DOHH2 (cell line): Measurements from ENCODE around the gene GGACT.
"Not testable (repeated sequence)": the region's sequence is repeated elsewhere in the genome, so short reads cannot be mapped to it uniquely, and the experiment has no call there.

ENCODE experiments used
- H3F3A ChIP-seq: fragments of 200-600 bp; sonication (generic), shearing (Covaris generic); 2 replicates; pipeline ENCODE4 v1.6.0; 2016; ENCODE audit warnings: antibody characterized with exemption, mild to moderate bottlenecking; ENCODE audit not compliant: control insufficient read depth, insufficient read depth
- H3K27ac ChIP-seq: fragments of 200-600 bp; sonication (generic); 2 replicates; pipeline ENCODE4 v1.5.1; 2014; ENCODE audit warnings: low read depth, mild to moderate bottlenecking, low read length, moderate library complexity
- H3K27me3 ChIP-seq: fragments of 200-600 bp; sonication (generic); 2 replicates; pipeline ENCODE4 v1.6.1; 2014; ENCODE audit warnings: mild to moderate bottlenecking, low read length, mixed read lengths; ENCODE audit not compliant: control insufficient read depth
- H3K36me3 ChIP-seq: fragments of 200-600 bp; sonication (generic); 2 replicates; pipeline ENCODE4 v1.6.1; 2014; ENCODE audit warnings: mild to moderate bottlenecking, low read length, moderate library complexity, mixed read lengths; ENCODE audit not compliant: control insufficient read depth
- H3K4me1 ChIP-seq: fragments of 200-600 bp; sonication (generic); 2 replicates; pipeline ENCODE4 v1.6.1; 2014; ENCODE audit warnings: mild to moderate bottlenecking, low read length, mixed read lengths; ENCODE audit not compliant: control insufficient read depth
- H3K4me2 ChIP-seq: fragments of 200-600 bp; sonication (generic); 2 replicates; pipeline ENCODE4 v1.6.0; 2014; ENCODE audit warnings: mild to moderate bottlenecking, low read length, moderate library complexity
- H3K4me3 ChIP-seq: fragments of 200-600 bp; sonication (generic); 2 replicates; pipeline ENCODE4 v1.5.1; 2014; ENCODE audit warnings: mild to moderate bottlenecking, low read length, mixed read lengths
- H3K79me2 ChIP-seq: fragments of 200-600 bp; sonication (generic); 2 replicates; pipeline ENCODE4 v1.6.1; 2014; ENCODE audit warnings: mild to moderate bottlenecking, low read length, mixed read lengths; ENCODE audit not compliant: control insufficient read depth
- H3K9me2 ChIP-seq: fragments of 200-600 bp; sonication (generic); replicated peaks from 2 replicates; pipeline ENCODE4 v1.6.1; 2014; ENCODE audit warnings: mild to moderate bottlenecking, low read length, mixed read lengths; ENCODE audit not compliant: control insufficient read depth
- H3K9me3 ChIP-seq: fragments of 200-600 bp; sonication (generic); 2 replicates; pipeline ENCODE4 v1.6.1; 2014; ENCODE audit warnings: antibody characterized with exemption, low read length, mixed read lengths; ENCODE audit not compliant: control insufficient read depth, insufficient read depth
- H4K20me1 ChIP-seq: fragments of 200-600 bp; sonication (generic); 2 replicates; pipeline ENCODE4 v1.6.0; 2014; ENCODE audit warnings: low read depth, mild to moderate bottlenecking, antibody characterized with exemption, low read length, moderate library complexity; ENCODE audit not compliant: control insufficient read depth, insufficient read depth
- EZH2phosphoT487 ChIP-seq: fragments of 200-600 bp; sonication (generic); IDR thresholded peaks from 2 replicates; pipeline ENCODE4 v1.6.1; 2017; ENCODE audit warnings: borderline replicate concordance, mild to moderate bottlenecking, antibody characterized with exemption, low read length, moderate library complexity, mixed read lengths
- TF ChIP-seq, protein P1 (sequence below): fragments of 200-600 bp; sonication (generic); IDR thresholded peaks from one replicate; pipeline ENCODE4 v1.5.1; 2014; ENCODE audit warnings: antibody characterized with exemption, mild to moderate bottlenecking, low read depth, low read length; ENCODE audit not compliant: poor library complexity, severe bottlenecking

Gene GGACT

DNA sequence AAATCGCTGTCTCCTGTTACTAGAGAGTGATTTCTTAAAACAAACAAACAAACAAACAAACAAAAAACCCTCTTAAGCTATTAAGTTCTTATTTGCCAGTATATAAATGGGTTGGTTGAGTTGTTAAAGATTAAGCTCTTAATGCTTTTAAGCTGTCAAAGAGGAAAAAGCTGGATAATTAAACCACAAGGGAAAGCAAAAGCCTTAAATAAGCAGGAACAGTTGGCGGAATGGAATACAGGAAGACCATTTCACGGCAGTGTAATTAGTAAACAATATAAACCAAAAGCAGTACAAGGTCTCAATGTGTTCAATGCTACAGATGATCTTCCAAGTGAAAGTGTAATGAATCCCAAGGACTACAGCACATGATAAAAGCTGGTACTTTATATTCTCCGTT is 32.2 kb upstream of the GGACT start:
- H3K79me2 ChIP-seq = no peaks in the 10 kb centered on the region

DNA sequence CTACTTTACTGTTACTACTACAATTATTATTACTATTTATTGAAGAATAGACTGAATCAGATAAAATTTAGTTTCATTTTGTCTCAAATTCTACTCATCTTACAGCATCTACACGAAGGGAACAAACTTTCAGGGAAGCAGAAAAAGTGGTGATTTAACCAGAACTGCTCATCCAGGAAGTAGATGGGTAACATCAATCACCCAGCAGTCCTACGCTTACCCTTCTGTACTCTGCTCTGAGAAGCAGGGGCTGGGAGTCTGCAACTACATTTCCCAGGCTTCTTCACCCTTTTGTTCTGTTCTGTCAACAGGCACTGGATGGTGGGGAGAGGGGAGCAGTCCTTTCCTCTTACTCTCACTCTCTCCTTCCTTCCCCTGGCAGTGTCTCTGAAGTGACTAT is 31.4 kb upstream of the GGACT start:
- H3K27ac ChIP-seq = no peak overlapping the region
- H4K20me1 ChIP-seq = no peaks in the 10 kb centered on the region
- H3K79me2 ChIP-seq = no peaks in the 10 kb centered on the region
- TF ChIP-seq, protein P1, sequence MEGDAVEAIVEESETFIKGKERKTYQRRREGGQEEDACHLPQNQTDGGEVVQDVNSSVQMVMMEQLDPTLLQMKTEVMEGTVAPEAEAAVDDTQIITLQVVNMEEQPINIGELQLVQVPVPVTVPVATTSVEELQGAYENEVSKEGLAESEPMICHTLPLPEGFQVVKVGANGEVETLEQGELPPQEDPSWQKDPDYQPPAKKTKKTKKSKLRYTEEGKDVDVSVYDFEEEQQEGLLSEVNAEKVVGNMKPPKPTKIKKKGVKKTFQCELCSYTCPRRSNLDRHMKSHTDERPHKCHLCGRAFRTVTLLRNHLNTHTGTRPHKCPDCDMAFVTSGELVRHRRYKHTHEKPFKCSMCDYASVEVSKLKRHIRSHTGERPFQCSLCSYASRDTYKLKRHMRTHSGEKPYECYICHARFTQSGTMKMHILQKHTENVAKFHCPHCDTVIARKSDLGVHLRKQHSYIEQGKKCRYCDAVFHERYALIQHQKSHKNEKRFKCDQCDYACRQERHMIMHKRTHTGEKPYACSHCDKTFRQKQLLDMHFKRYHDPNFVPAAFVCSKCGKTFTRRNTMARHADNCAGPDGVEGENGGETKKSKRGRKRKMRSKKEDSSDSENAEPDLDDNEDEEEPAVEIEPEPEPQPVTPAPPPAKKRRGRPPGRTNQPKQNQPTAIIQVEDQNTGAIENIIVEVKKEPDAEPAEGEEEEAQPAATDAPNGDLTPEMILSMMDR = no peak
- no peak for TF ChIP-seq EZH2phosphoT487
- H3K9me3 ChIP-seq = no peaks in the 10 kb centered on the region
- H3K36me3 ChIP-seq = peaks cover 20% of the 10 kb centered on the region
- no peaks in the 10 kb centered on the region for H3K27me3 ChIP-seq
- H3K4me1 ChIP-seq = no peaks in the 10 kb centered on the region
- no peaks in the 10 kb centered on the region for H3F3A ChIP-seq
- H3K4me3 ChIP-seq = no peak overlapping the region
- H3K4me2 ChIP-seq = no peak overlapping the region
- no peaks in the 10 kb centered on the region for H3K9me2 ChIP-seq

More for the DNA sequence above, 32.2 kb upstream of the GGACT start:
- peaks cover 28% of the 10 kb centered on the region for H3K36me3 ChIP-seq
- no peaks in the 10 kb centered on the region for H3F3A ChIP-seq
- H3K27me3 ChIP-seq = no peaks in the 10 kb centered on the region
- no peak overlapping the region for H3K27ac ChIP-seq
- H3K9me2 ChIP-seq = no peaks in the 10 kb centered on the region
- H3K9me3 ChIP-seq = no peaks in the 10 kb centered on the region
- no peaks in the 10 kb centered on the region for H4K20me1 ChIP-seq
- no peak overlapping the region for H3K4me3 ChIP-seq
- no peaks in the 10 kb centered on the region for H3K4me1 ChIP-seq
- H3K4me2 ChIP-seq = no peak overlapping the region
- no peak for TF ChIP-seq EZH2phosphoT487
- TF ChIP-seq, protein P1 = no peak

DNA sequence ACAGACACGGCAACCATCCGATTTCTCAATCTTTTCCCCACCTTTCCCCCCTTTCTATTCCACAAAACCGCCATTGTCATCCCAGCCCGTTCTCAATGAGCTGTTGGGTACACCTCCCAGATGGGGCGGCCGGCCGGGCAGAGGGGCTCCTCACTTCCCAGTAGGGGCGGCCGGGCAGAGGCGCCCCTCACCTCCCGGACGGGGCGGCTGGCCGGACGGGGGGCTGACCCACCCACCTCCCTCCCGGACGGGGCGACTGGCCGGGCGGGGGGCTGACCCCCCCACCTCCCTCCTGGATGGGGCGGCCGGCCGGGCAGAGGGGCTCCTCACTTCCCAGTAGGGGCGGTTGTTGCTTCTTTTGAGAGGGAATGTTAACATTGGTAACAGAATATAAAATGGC is 30.3 kb upstream of the GGACT start:
- H3K27me3 ChIP-seq, H3K4me1 ChIP-seq, H3K4me2 ChIP-seq, H4K20me1 ChIP-seq, H3K27ac ChIP-seq, H3F3A ChIP-seq, H3K9me2 ChIP-seq, H3K9me3 ChIP-seq, H3K4me3 ChIP-seq, H3K79me2 ChIP-seq: not testable (repeated sequence)
- peaks cover 12% of the 10 kb centered on the region for H3K36me3 ChIP-seq

DNA sequence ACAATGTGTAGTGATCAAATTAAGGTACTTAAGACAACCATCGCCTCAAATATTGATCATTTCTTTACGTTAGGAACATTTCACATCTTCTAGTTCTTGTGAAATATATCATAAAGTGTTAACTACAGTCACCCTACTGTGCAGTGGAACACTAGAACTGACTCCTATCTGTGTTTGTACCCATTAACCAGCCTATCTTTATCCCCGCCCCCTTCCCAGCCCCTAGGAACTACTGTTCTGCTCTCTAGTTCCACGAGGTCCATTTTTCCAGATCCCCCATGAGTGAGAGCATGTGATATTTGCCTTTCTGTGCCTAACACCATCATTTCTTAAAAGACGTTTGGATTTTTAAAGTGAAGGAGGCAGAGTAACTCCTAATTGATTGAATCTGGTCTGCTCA is 24.4 kb upstream of the GGACT start:
- Histone ChIP-seq H4K20me1 (no peaks in the 10 kb centered on the region), H3K4me1 (peaks cover 19% of the 10 kb centered on the region), H3K9me2 (no peaks in the 10 kb centered on the region), H3K4me2 (no peak overlapping the region), H3K27me3 (no peaks in the 10 kb centered on the region), H3F3A (0 out of 2 replicates have a peak, but pooled peaks cover 5% of the 10 kb centered on the region), H3K9me3 (no peaks in the 10 kb centered on the region), H3K36me3 (peaks cover 7% of the 10 kb centered on the region; the same call in 1 of the 2 replicates), H3K4me3 (no peak overlapping the region), H3K27ac (no peak overlapping the region), H3K79me2 (no peaks in the 10 kb centered on the region)
- TF ChIP-seq, protein P1 = no peak
- TF ChIP-seq EZH2phosphoT487 = no peak
